Panc1 (cell line): ENCODE data around the gene SHROOM3. TPM values are rescaled to one million over a fixed set of nuclear protein-coding genes. Genes with fewer than 3 reads are reported as not detected.

Experiments
- ATAC-seq: fragments of 200-7000 bp; cut with Tn5 transposase; 2 replicates; pipeline ENCODE4 v1.9.1; 2020; ENCODE audit warnings: mild to moderate bottlenecking, moderate library complexity
- BruUV-seq: library from RNA; stranded (reverse); fragments of 400-500 nt; replicated peaks from 2 replicates; lab custom pipeline; 2021; lab: Mats Ljungman, UMichigan
- CTCF ChIA-PET: fragments of 300-600 bp; sonication (Branson Sonifier 250); formaldehyde crosslinking; loops from one replicate; lab custom pipeline; 2022; ENCODE audit warnings: antibody characterized with exemption; lab: Charles Lee
- POLR2A ChIA-PET: fragments of 300-600 bp; sonication (Branson Sonifier 250); formaldehyde crosslinking; loops from one replicate; lab custom pipeline; 2022; ENCODE audit warnings: antibody characterized with exemption; lab: Charles Lee
- DNase-seq: peaks from one replicate; pipeline ENCODE4 v3.0.0-alpha.2; 2010; ENCODE audit warnings: low read depth, low spot score
- H3K27ac ChIP-seq: 2 replicates; pipeline ENCODE4 v1.5.1; 2011; ENCODE audit warnings: mild to moderate bottlenecking, low read length, inconsistent platforms
- H3K27me3 ChIP-seq: fragments of 200-500 bp; sonication (Bioruptor generic); 2 replicates; pipeline ENCODE4 v1.6.0; 2014; ENCODE audit warnings: low read length, inconsistent platforms; ENCODE audit not compliant: control insufficient read depth, insufficient read depth
- H3K36me3 ChIP-seq: fragments of 200-500 bp; sonication (Bioruptor generic); 2 replicates; pipeline ENCODE4 v1.5.1; 2014; ENCODE audit warnings: inconsistent platforms, mild to moderate bottlenecking, low read length, moderate library complexity; ENCODE audit not compliant: control insufficient read depth, insufficient read depth
- H3K4me1 ChIP-seq: 2 replicates; pipeline ENCODE4 v1.5.1; 2011; ENCODE audit warnings: inconsistent platforms, mild to moderate bottlenecking, low read length, moderate library complexity; ENCODE audit not compliant: control insufficient read depth, insufficient read depth
- H3K4me3 ChIP-seq, 2 experiments: 2 replicates each; pipeline ENCODE4 v1.5.1; 2011 to 2012; ENCODE audit warnings: low read depth in 2 of 2, low read length in 2 of 2, mild to moderate bottlenecking in 2 of 2, inconsistent platforms in 1 of 2, moderate library complexity in 1 of 2
- H3K9me3 ChIP-seq: fragments of 200-500 bp; sonication (Bioruptor generic); 2 replicates; pipeline ENCODE4 v1.5.1; 2014; ENCODE audit warnings: low read depth, mild to moderate bottlenecking, inconsistent platforms, low read length, moderate library complexity; ENCODE audit not compliant: control insufficient read depth, insufficient read depth
- CTCF ChIP-seq: fragments of 450-650 bp; IDR thresholded peaks from 2 replicates; pipeline ENCODE4 v1.5.1; 2017; ENCODE audit warnings: mild to moderate bottlenecking
- POLR2AphosphoS5 ChIP-seq: IDR thresholded peaks from 2 replicates; pipeline ENCODE4 v1.6.1; 2012; ENCODE audit warnings: mild to moderate bottlenecking, low read depth, low read length, moderate library complexity
- REST ChIP-seq, 2 experiments: IDR thresholded peaks; 2 replicates each; pipeline ENCODE4 v1.6.1; 2011 to 2012; ENCODE audit warnings: low read depth in 2 of 2, control low read depth in 1 of 2, low read length in 1 of 2, mild to moderate bottlenecking in 1 of 2, moderate library complexity in 1 of 2; ENCODE audit not compliant: insufficient read depth in 1 of 2
- SIN3A ChIP-seq: IDR thresholded peaks from 2 replicates; pipeline ENCODE4 v1.6.1; 2012; ENCODE audit warnings: low read depth, mild to moderate bottlenecking, low read length, moderate library complexity, borderline replicate concordance; ENCODE audit not compliant: insufficient read depth
- TCF7L2 ChIP-seq: IDR thresholded peaks from 2 replicates; pipeline ENCODE4 v1.6.1; 2011; ENCODE audit warnings: mild to moderate bottlenecking, low read depth, low read length, inconsistent platforms
- in situ Hi-C: cut with HindIII; loops from 2 replicates; pipeline ENCODE4 v1.10.0; 2016; ENCODE audit warnings: low sequenced_read_pairs, low pct_unique_long_range_greater_than_20kb
- intact Hi-C: fragments of 100-400 bp; cut with micrococcal nuclease; formaldehyde crosslinking; loops from one replicate; pipeline ENCODE4 v1.10.0; 2022; ENCODE audit not compliant: unreplicated experiment
- total RNA-seq: library from RNA; stranded (reverse); gene quantifications from one replicate; pipeline ENCODE4 v1.2.1, GENCODE V29; 2021; ENCODE audit not compliant: unreplicated experiment

The SHROOM3 gene
- total RNA-seq, 1 experiment from 2014 or later, result 7.2 TPM

DNA sequence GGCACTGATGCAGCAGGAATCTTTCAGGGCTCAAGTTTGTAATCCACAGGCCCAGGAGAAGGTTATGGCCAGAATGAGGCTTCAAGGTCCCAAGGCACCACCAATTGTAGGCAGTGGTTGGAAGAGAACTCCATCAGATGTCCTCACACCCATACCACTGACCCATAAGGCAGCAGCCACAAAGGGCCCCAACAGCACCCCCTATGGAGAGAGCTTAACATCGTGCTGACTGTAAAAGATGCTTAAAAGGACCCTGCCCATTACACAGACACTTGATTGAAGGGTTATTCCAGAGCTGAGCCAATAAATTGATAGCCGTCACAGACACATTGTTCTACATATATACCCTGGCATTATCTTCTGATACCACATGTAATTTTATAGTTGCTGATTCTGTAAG, 349.2 kb downstream of the SHROOM3 start:
- no peak overlapping the region for H3K4me3 ChIP-seq
- no peaks in the 10 kb centered on the region for H3K9me3 ChIP-seq
- intact Hi-C loops (no loop called here), in situ Hi-C loops (no loop called here)
- POLR2A ChIA-PET, result no interaction called here
- no TSS peak for BruUV-seq
- peaks cover 8% of the 10 kb centered on the region for H3K4me1 ChIP-seq
- ATAC-seq (no peak; the same call in 1 of the 2 replicates), DNase-seq (no peak)
- no peaks in the 10 kb centered on the region for H3K27me3 ChIP-seq
- no peak overlapping the region; the same call in 1 of the 2 replicates for H3K27ac ChIP-seq
- no peaks in the 10 kb centered on the region for H3K36me3 ChIP-seq
- peak; percentile 47 for TF ChIP-seq CTCF
- TF ChIP-seq SIN3A, result no peak
- CTCF ChIA-PET, result interaction anchor here (0.6 kb wide), 1 partner anchor 1691 kb away, joined by 3 read pairs; no protein-coding TSS in a partner anchor

DNA sequence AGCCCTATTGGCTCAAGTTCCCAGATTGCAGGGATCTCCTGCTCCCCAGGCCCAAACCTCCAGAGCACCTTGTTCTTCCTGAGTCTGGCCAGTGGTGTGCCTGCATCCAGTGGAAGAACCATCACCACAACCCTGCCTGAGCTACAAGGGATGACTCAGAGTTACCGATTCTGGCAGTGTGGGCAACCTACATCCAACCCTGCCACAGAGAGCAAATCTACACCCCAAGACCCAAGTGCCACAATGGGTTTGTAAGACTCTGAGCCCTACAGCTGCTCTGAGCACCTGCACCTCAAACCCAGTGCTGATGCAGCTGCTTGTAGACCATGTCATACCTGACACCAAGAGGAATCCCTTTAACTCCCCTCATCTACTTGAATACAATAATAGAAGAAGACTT, 352.9 kb downstream of the SHROOM3 start:
- no peaks in the 10 kb centered on the region for H3K9me3 ChIP-seq
- no peak for ATAC-seq

More for the DNA sequence above, 352.9 kb downstream of the SHROOM3 start:
- intact Hi-C loops (no loop called here), in situ Hi-C loops (no loop called here)
- BruUV-seq, result no TSS peak
- Histone ChIP-seq H3K4me1 (peaks cover 1% of the 10 kb centered on the region; the same call in 1 of the 2 replicates), H3K27me3 (no peaks in the 10 kb centered on the region), H3K4me3 (no peak overlapping the region), H3K36me3 (no peaks in the 10 kb centered on the region), H3K27ac (no peak overlapping the region)
- POLR2A ChIA-PET, result no interaction called here
- CTCF ChIA-PET, result no interaction called here
- DNase-seq, result no peak
- TF ChIP-seq TCF7L2 (no peak), POLR2AphosphoS5 (no peak), CTCF (no peak), REST (IDR thresholded peaks at IDR 0.05; ENCODE audit: insufficient read depth in 1 of 2, low read depth in 2 of 2, low read length in 1 of 2) (no peak), SIN3A (no peak)
